K562 (cell line): ENCODE measurements around the gene NPDC1. TPM values are rescaled to one million over a fixed set of nuclear protein-coding genes. Genes with fewer than 3 reads are reported as not detected.

Experiments
- BACH1 ChIP-seq: fragments of 200-800 bp; sonication (Bioruptor generic); IDR thresholded peaks from 2 replicates; pipeline ENCODE4 v1.6.1; 2016; ENCODE audit warnings: missing genetic modification characterization, missing compliant biosample characterization
- CEBPB ChIP-seq: fragments of 450-650 bp; IDR thresholded peaks from 2 replicates; pipeline ENCODE4 v1.6.1; 2016; ENCODE audit warnings: missing genetic modification characterization, missing compliant biosample characterization
- GABPA ChIP-seq: fragments of 200-800 bp; sonication (Bioruptor generic); conservative IDR thresholded peaks from 2 replicates; pipeline ENCODE4 v1.6.1; 2016; ENCODE audit warnings: low read depth, missing genetic modification characterization, missing compliant biosample characterization
- GTF2E2 ChIP-seq: fragments of 200-800 bp; sonication (Bioruptor generic); IDR thresholded peaks from 2 replicates; pipeline ENCODE4 v1.6.1; 2016; ENCODE audit warnings: missing genetic modification characterization, missing compliant biosample characterization
- JUND ChIP-seq, 2 experiments: IDR thresholded peaks; 2 replicates in 1 of 2; 3 replicates in 1 of 2; pipeline ENCODE4 v1.6.1; 2011; ENCODE audit warnings: borderline replicate concordance in 2 of 2, low read depth in 2 of 2, low read length in 2 of 2, improper control_type of control experiment in 1 of 2, missing biosample characterization in 1 of 2, missing genetic modification characterization in 1 of 2, missing genetic modification reagents in 1 of 2
- KHSRP ChIP-seq: fragments of 450-650 bp; IDR thresholded peaks from 2 replicates; pipeline ENCODE4 v1.6.1; 2017
- NR2C2 ChIP-seq, 2 experiments: fragments of 200-800 bp in 1 of 2; sonication (Bioruptor generic) in 1 of 2; sonication (generic) in 1 of 2; formaldehyde crosslinking in 1 of 2; IDR thresholded peaks; 2 replicates each; pipeline versions ENCODE4 v1.6.1 to v1.8.0; 2016 to 2022; ENCODE audit warnings: mild to moderate bottlenecking in 1 of 2, missing compliant biosample characterization in 1 of 2, missing genetic modification characterization in 1 of 2, missing genetic modification reagents in 1 of 2
- RBM17 ChIP-seq: fragments of 200-400 bp; formaldehyde crosslinking; IDR thresholded peaks from 2 replicates; pipeline ENCODE4 v1.6.1; 2017; ENCODE audit warnings: low read depth, mild to moderate bottlenecking, low read length, borderline replicate concordance
- ZC3H8 ChIP-seq: fragments of 450-650 bp; IDR thresholded peaks from 2 replicates; pipeline ENCODE4 v1.6.1; 2017
- ZNF121 ChIP-seq: sonication (generic); formaldehyde crosslinking; conservative IDR thresholded peaks from 2 replicates; pipeline ENCODE4 v1.8.0; 2022; ENCODE audit warnings: missing genetic modification reagents
- ZNF584 ChIP-seq: fragments of 200-800 bp; sonication (Bioruptor generic); IDR thresholded peaks from 2 replicates; pipeline ENCODE4 v1.6.1; 2016; ENCODE audit warnings: low read depth, mild to moderate bottlenecking, missing genetic modification characterization, missing compliant biosample characterization
- polyA plus RNA-seq, 8 experiments: library from polyadenylated mRNA; depleted of rRNA in 4 of 8; stranded (reverse) in 5 of 8; unstranded in 3 of 8; fragments of >200 nt; fragmentation: Nextera tagmentation in 2 of 8; fragmentation: Illumina TruSeq in 1 of 8; extraction: Ambion mirVana in 2 of 8; extraction: Trizol in 1 of 8; gene quantifications; 2 replicates each; pipeline versions ENCODE4 v1.2.1 to v1.2.3, GENCODE V29; 2011 to 2014; ENCODE audit warnings: inconsistent platforms in 1 of 8, missing spikeins in 1 of 8
- total RNA-seq, 7 experiments: library from RNA; depleted of rRNA in 6 of 7; stranded (reverse); fragments of >200 nt in 6 of 7; fragmentation: Illumina TruSeq in 2 of 7; extraction: Trizol in 2 of 7; gene quantifications; 2 replicates each; pipeline versions ENCODE4 v1.2.1 to v1.2.3, GENCODE V29; 2011 to 2021; ENCODE audit warnings: low replicate concordance in 1 of 7
- TF ChIP-seq, protein P1 (sequence below): fragments of 200-800 bp; sonication (Bioruptor generic); IDR thresholded peaks from 2 replicates; pipeline ENCODE4 v1.6.1; 2017; ENCODE audit warnings: missing genetic modification characterization, missing compliant biosample characterization
- TF ChIP-seq, protein P2 (sequence below), 2 experiments: fragments of 450-650 bp; IDR thresholded peaks; 2 replicates each; pipeline ENCODE4 v1.6.1; 2018; ENCODE audit warnings: mild to moderate bottlenecking in 2 of 2, low read depth in 1 of 2; ENCODE audit not compliant: partially characterized antibody in 2 of 2

The NPDC1 gene
- total and polyA plus RNA-seq, 9 of the 15 experiments (the other 6 are each of a cell fraction or from before 2014, with no cell fraction given), result 0.06 to 2.1 (median 0.53) TPM; not detected in 3

DNA sequence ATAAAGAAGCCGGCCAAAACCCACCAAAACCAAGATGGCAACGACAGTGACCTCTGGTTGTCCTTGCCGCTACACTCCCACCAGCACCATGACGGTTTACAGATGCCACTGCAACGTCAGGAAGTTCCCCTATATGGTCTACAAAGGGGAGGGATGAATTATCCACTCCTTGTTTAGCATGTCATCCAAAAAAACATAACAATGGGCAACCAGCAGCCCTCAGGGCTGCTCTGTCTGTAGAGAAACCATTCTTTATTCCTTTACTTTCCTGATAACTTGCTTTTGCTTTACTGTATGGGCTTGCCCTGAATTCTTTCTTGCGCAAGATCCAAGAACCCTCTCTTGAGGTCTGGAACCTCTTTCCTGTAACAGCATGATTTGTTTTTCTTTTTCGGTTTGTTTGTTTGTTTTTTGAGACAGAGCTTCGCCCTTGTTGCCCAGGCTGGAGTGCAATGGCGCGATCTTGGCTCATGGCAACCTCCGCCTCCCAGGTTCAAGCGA lies 29.3 kb upstream of the NPDC1 start (continued):
- TF ChIP-seq, protein P1, sequence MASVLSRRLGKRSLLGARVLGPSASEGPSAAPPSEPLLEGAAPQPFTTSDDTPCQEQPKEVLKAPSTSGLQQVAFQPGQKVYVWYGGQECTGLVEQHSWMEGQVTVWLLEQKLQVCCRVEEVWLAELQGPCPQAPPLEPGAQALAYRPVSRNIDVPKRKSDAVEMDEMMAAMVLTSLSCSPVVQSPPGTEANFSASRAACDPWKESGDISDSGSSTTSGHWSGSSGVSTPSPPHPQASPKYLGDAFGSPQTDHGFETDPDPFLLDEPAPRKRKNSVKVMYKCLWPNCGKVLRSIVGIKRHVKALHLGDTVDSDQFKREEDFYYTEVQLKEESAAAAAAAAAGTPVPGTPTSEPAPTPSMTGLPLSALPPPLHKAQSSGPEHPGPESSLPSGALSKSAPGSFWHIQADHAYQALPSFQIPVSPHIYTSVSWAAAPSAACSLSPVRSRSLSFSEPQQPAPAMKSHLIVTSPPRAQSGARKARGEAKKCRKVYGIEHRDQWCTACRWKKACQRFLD, result peak; percentile 98
- TF ChIP-seq JUND (IDR thresholded peaks at IDR 0.05; ENCODE audit: borderline replicate concordance, low read depth, low read length) (no peak), JUND (tag; IDR thresholded peaks at IDR 0.05; ENCODE audit: borderline replicate concordance, low read depth, low read length) (peak; percentile 11; the same call in 1 of the 3 replicates), KHSRP (no peak), NR2C2 (CRISPR knock-in tag; IDR thresholded peaks at IDR 0.05) (no peak), NR2C2 (tag; IDR thresholded peaks at IDR 0.05) (peak; percentile 61; the same call in 1 of the 2 replicates), ZC3H8 (no peak), CEBPB (tag) (peak; percentile 95), BACH1 (peak; percentile 85; the same call in 1 of the 2 replicates), ZNF584 (peak; percentile 66; the same call in 1 of the 2 replicates), GTF2E2 (tag) (peak; percentile 9), ZNF121 (CRISPR knock-in tag) (no peak), GABPA (tag) (peak; percentile 30; the same call in 1 of the 2 replicates), RBM17 (no peak)
- TF ChIP-seq, protein P2, sequence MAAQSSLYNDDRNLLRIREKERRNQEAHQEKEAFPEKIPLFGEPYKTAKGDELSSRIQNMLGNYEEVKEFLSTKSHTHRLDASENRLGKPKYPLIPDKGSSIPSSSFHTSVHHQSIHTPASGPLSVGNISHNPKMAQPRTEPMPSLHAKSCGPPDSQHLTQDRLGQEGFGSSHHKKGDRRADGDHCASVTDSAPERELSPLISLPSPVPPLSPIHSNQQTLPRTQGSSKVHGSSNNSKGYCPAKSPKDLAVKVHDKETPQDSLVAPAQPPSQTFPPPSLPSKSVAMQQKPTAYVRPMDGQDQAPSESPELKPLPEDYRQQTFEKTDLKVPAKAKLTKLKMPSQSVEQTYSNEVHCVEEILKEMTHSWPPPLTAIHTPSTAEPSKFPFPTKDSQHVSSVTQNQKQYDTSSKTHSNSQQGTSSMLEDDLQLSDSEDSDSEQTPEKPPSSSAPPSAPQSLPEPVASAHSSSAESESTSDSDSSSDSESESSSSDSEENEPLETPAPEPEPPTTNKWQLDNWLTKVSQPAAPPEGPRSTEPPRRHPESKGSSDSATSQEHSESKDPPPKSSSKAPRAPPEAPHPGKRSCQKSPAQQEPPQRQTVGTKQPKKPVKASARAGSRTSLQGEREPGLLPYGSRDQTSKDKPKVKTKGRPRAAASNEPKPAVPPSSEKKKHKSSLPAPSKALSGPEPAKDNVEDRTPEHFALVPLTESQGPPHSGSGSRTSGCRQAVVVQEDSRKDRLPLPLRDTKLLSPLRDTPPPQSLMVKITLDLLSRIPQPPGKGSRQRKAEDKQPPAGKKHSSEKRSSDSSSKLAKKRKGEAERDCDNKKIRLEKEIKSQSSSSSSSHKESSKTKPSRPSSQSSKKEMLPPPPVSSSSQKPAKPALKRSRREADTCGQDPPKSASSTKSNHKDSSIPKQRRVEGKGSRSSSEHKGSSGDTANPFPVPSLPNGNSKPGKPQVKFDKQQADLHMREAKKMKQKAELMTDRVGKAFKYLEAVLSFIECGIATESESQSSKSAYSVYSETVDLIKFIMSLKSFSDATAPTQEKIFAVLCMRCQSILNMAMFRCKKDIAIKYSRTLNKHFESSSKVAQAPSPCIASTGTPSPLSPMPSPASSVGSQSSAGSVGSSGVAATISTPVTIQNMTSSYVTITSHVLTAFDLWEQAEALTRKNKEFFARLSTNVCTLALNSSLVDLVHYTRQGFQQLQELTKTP (IDR thresholded peaks at IDR 0.05; ENCODE audit: low read depth in 1 of 2, partially characterized antibody in 2 of 2), result no peak
